Measurements from ENCODE around the gene ANO7.

Gene ANO7

DNA sequence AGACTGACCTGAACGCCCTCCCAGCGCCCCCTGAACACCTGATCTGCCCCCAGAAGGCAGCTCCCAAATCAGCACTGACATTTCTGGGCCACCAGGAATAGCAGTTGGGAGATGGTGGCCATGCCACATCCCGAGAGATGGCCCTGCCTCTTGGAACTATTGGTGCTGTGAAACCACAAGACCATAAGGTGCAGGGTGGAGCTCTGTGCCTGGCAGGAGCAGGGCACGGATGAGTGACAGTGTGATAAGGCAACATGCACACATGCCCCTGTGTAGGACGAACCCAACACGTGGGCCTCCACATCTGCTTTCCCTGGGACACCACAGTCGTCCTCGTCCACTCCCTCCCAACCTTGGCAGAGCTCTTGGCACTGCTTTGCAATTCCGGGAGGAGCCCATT lies 26.9 kb downstream of the ANO7 start:
- TF ChIP-seq, protein P1, sequence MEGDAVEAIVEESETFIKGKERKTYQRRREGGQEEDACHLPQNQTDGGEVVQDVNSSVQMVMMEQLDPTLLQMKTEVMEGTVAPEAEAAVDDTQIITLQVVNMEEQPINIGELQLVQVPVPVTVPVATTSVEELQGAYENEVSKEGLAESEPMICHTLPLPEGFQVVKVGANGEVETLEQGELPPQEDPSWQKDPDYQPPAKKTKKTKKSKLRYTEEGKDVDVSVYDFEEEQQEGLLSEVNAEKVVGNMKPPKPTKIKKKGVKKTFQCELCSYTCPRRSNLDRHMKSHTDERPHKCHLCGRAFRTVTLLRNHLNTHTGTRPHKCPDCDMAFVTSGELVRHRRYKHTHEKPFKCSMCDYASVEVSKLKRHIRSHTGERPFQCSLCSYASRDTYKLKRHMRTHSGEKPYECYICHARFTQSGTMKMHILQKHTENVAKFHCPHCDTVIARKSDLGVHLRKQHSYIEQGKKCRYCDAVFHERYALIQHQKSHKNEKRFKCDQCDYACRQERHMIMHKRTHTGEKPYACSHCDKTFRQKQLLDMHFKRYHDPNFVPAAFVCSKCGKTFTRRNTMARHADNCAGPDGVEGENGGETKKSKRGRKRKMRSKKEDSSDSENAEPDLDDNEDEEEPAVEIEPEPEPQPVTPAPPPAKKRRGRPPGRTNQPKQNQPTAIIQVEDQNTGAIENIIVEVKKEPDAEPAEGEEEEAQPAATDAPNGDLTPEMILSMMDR (IDR thresholded peaks at IDR 0.05; ENCODE audit: low read length), result no peak
- TF ChIP-seq EZH2phosphoT487 (IDR thresholded peaks at IDR 0.05; ENCODE audit: low read length) (no peak), EZH2 (optimal IDR thresholded peaks at IDR 0.05; ENCODE audit: low read depth, low read length) (no peak)
- H3K36me3 ChIP-seq (replicated peaks; ENCODE audit: insufficient read depth, low read length), result no peaks in the 10 kb centered on the region
- H3K9me3 ChIP-seq (replicated peaks; ENCODE audit: insufficient read depth, low read length), result no peaks in the 10 kb centered on the region
- H3K4me1 ChIP-seq (ENCODE audit: low read length), result no peaks in the 10 kb centered on the region
- H4K20me1 ChIP-seq (ENCODE audit: insufficient read depth, low read length), result no peaks in the 10 kb centered on the region
- H3K4me3 ChIP-seq (ENCODE audit: low read length), result no peak overlapping the region
- no peak overlapping the region for H2AFZ ChIP-seq (ENCODE audit: low read length)
- no peaks in the 10 kb centered on the region for H3K79me2 ChIP-seq (ENCODE audit: low read length)
- no peak overlapping the region for H3K4me2 ChIP-seq (ENCODE audit: low read depth, low read length)
- no peak overlapping the region for H3K27ac ChIP-seq (ENCODE audit: low read length)
- H3K9ac ChIP-seq (ENCODE audit: low read length), result no peak overlapping the region
- no peaks in the 10 kb centered on the region for H3F3A ChIP-seq (ENCODE audit: insufficient read depth, low read length)
- H3K27me3 ChIP-seq (replicated peaks; ENCODE audit: insufficient read depth, low read length), result peaks cover 33% of the 10 kb centered on the region
- DNase-seq, result no peak
- H3K9me2 ChIP-seq (replicated peaks; ENCODE audit: insufficient read depth, low read length), result no peaks in the 10 kb centered on the region

DNA sequence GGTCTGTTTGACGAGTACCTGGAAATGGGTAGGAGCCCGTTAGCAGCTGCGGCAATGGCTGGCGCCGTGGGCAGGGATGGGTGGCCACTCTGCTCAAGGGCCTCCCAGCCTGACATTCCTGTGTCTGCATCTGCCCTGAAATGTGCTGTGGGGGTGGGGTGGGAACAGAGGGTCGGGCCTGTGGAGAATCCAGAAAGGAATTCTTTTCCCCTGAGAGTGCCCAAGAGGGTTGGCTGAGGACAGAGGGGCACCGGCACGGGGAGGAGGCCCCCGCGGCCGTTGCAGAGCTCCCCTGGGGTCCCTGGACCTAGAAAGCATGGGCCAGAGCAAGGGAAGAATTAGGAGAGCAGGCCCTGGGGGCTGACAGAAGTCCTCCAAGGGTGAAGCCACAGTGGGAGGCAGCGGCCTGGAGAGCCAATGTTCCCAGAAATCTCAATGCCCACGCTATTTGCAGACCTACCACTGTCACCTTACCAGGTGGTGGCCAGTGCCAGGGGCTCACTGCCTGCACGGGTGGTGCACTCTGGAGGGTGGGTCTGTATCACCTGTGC lies 27.8 kb downstream of the ANO7 start:
- Histone ChIP-seq H3K9me3 (replicated peaks; ENCODE audit: insufficient read depth, low read length) (no peaks in the 10 kb centered on the region), H3K27me3 (replicated peaks; ENCODE audit: insufficient read depth, low read length) (peaks cover 25% of the 10 kb centered on the region), H3K9me2 (replicated peaks; ENCODE audit: insufficient read depth, low read length) (no peaks in the 10 kb centered on the region), H3K36me3 (replicated peaks; ENCODE audit: insufficient read depth, low read length) (no peaks in the 10 kb centered on the region), H2AFZ (ENCODE audit: low read length) (no peak overlapping the region), H3F3A (ENCODE audit: insufficient read depth, low read length) (no peaks in the 10 kb centered on the region), H3K4me2 (ENCODE audit: low read depth, low read length) (no peak overlapping the region), H3K4me3 (ENCODE audit: low read length) (no peak overlapping the region), H3K27ac (ENCODE audit: low read length) (no peak overlapping the region), H3K79me2 (ENCODE audit: low read length) (no peaks in the 10 kb centered on the region), H4K20me1 (ENCODE audit: insufficient read depth, low read length) (no peaks in the 10 kb centered on the region), H3K4me1 (ENCODE audit: low read length) (no peaks in the 10 kb centered on the region), H3K9ac (ENCODE audit: low read length) (no peak overlapping the region)
- no peak for DNase-seq
- TF ChIP-seq, protein P1 (IDR thresholded peaks at IDR 0.05; ENCODE audit: low read length), result no peak
- no peak for TF ChIP-seq EZH2 (optimal IDR thresholded peaks at IDR 0.05; ENCODE audit: low read depth, low read length)
- no peak for TF ChIP-seq EZH2phosphoT487 (IDR thresholded peaks at IDR 0.05; ENCODE audit: low read length)

GRCh38 chr2:241217320-241218031 lies 29.0 kb downstream of the ANO7 start:
- Histone ChIP-seq H3K27me3 (replicated peaks; ENCODE audit: insufficient read depth, low read length) (peaks cover 17% of the 10 kb centered on the region; the same call in 1 of the 2 replicates), H3K4me2 (ENCODE audit: low read depth, low read length) (no peak overlapping the region), H3K27ac (ENCODE audit: low read length) (no peak overlapping the region), H3K4me1 (ENCODE audit: low read length) (no peaks in the 10 kb centered on the region), H3K9ac (ENCODE audit: low read length) (no peak overlapping the region), H3K79me2 (ENCODE audit: low read length) (no peaks in the 10 kb centered on the region), H4K20me1 (ENCODE audit: insufficient read depth, low read length) (no peaks in the 10 kb centered on the region), H3K36me3 (replicated peaks; ENCODE audit: insufficient read depth, low read length) (no peaks in the 10 kb centered on the region), H3K4me3 (ENCODE audit: low read length) (no peak overlapping the region), H3K9me3 (replicated peaks; ENCODE audit: insufficient read depth, low read length) (no peaks in the 10 kb centered on the region), H2AFZ (ENCODE audit: low read length) (no peak overlapping the region), H3K9me2 (replicated peaks; ENCODE audit: insufficient read depth, low read length) (no peaks in the 10 kb centered on the region), H3F3A (ENCODE audit: insufficient read depth, low read length) (no peaks in the 10 kb centered on the region)
- peak; percentile 19 for DNase-seq
- TF ChIP-seq EZH2 (optimal IDR thresholded peaks at IDR 0.05; ENCODE audit: low read depth, low read length) (no peak), EZH2phosphoT487 (IDR thresholded peaks at IDR 0.05; ENCODE audit: low read length) (no peak)
- TF ChIP-seq, protein P1 (IDR thresholded peaks at IDR 0.05; ENCODE audit: low read length), result no peak

All from MM.1S (cell line).